Chondrocyte (in vitro differentiated cells): ENCODE data around the gene TACR2. TPM values are rescaled to one million over a fixed set of nuclear protein-coding genes. Genes with fewer than 3 reads are reported as not detected.

Experiments used
- DNase-seq: peaks from one replicate; pipeline ENCODE4 v3.0.0; 2021; ENCODE audit warnings: mixed read lengths, low spot score
- H3K27ac Mint-ChIP-seq: one replicate; pipeline ENCODE4 v1.8.0; 2021; ENCODE audit warnings: mild to moderate bottlenecking, moderate library complexity, mixed read lengths; ENCODE audit not compliant: unreplicated experiment
- H3K27me3 Mint-ChIP-seq: 2 replicates; pipeline ENCODE4 v1.8.0; 2021; ENCODE audit warnings: low read depth, mixed read lengths
- H3K36me3 Mint-ChIP-seq: 2 replicates; pipeline ENCODE4 v1.8.0; 2021; ENCODE audit warnings: low read depth, mixed read lengths
- H3K4me1 Mint-ChIP-seq: 2 replicates; pipeline ENCODE4 v1.8.0; 2021; ENCODE audit warnings: low read depth, mild to moderate bottlenecking, mixed read lengths
- H3K4me3 Mint-ChIP-seq: one replicate; pipeline ENCODE4 v1.8.0; 2021; ENCODE audit warnings: mild to moderate bottlenecking, moderate library complexity, mixed read lengths; ENCODE audit not compliant: unreplicated experiment
- H3K9me3 Mint-ChIP-seq: 2 replicates; pipeline ENCODE4 v1.8.0; 2021; ENCODE audit warnings: low read depth, mixed read lengths
- CTCF ChIP-seq: fragments of 200-600 bp; sonication (generic); IDR thresholded peaks from 2 replicates; pipeline ENCODE4 v1.5.0; 2021; ENCODE audit warnings: antibody characterized with exemption, mild to moderate bottlenecking, moderate library complexity
- total RNA-seq: library from RNA; stranded (reverse); gene quantifications from 3 replicates; pipeline ENCODE4 v1.2.1, GENCODE V29; 2021

The TACR2 gene
- total RNA-seq, 1 donor from 2014 or later, result not detected

GRCh38 chr10:69384320-69384719, 32.4 kb downstream of the TACR2 start:
- DNase-seq, result peak; percentile 67
- H3K36me3 Mint-ChIP-seq, result peaks cover 45% of the 10 kb centered on the region
- H3K4me1 Mint-ChIP-seq, result peaks cover 26% of the 10 kb centered on the region
- TF ChIP-seq CTCF, result no peak
- H3K9me3 Mint-ChIP-seq, result no peaks in the 10 kb centered on the region
- no peak overlapping the region for H3K4me3 Mint-ChIP-seq
- no peaks in the 10 kb centered on the region for H3K27me3 Mint-ChIP-seq
- H3K27ac Mint-ChIP-seq, result no peak overlapping the region

- no peaks in the 10 kb centered on the region for H3K9me3 Mint-ChIP-seq
- H3K4me3 Mint-ChIP-seq, result no peak overlapping the region
- H3K4me1 Mint-ChIP-seq, result peaks cover 24% of the 10 kb centered on the region
- H3K27me3 Mint-ChIP-seq, result no peaks in the 10 kb centered on the region
- DNase-seq, result peak; percentile 63
- TF ChIP-seq CTCF, result peak; percentile 52
- peaks cover 40% of the 10 kb centered on the region for H3K36me3 Mint-ChIP-seq
- peak overlapping the region; percentile 80 for H3K27ac Mint-ChIP-seq
Observed at GRCh38 chr10:69383558-69383957, 33.2 kb downstream of the TACR2 start.

GRCh38 chr10:69382382-69383117, 34.2 kb downstream of the TACR2 start:
- peak; percentile 87 for DNase-seq
- Mint-ChIP-seq H3K36me3 (peaks cover 36% of the 10 kb centered on the region), H3K27ac (peak overlapping the region; percentile 80), H3K4me1 (peaks cover 30% of the 10 kb centered on the region), H3K9me3 (no peaks in the 10 kb centered on the region), H3K27me3 (no peaks in the 10 kb centered on the region), H3K4me3 (no peak overlapping the region)
- TF ChIP-seq CTCF, result no peak

GRCh38 chr10:69379800-69380199, 36.9 kb downstream of the TACR2 start:
- DNase-seq, result peak; percentile 72
- H3K36me3 Mint-ChIP-seq, result peaks cover 29% of the 10 kb centered on the region
- peaks cover 33% of the 10 kb centered on the region for H3K4me1 Mint-ChIP-seq
- no peak overlapping the region for H3K4me3 Mint-ChIP-seq
- no peak overlapping the region for H3K27ac Mint-ChIP-seq
- TF ChIP-seq CTCF, result no peak
- no peaks in the 10 kb centered on the region for H3K27me3 Mint-ChIP-seq
- H3K9me3 Mint-ChIP-seq, result no peaks in the 10 kb centered on the region

- DNase-seq, result peak; percentile 4
- Mint-ChIP-seq H3K4me3 (no peak overlapping the region), H3K9me3 (no peaks in the 10 kb centered on the region)
Observed at GRCh38 chr10:69377933-69378332, 38.8 kb downstream of the TACR2 start.

More at GRCh38 chr10:69377933-69378332, 38.8 kb downstream of the TACR2 start:
- Mint-ChIP-seq H3K4me1 (peaks cover 20% of the 10 kb centered on the region), H3K27me3 (no peaks in the 10 kb centered on the region), H3K36me3 (peaks cover 19% of the 10 kb centered on the region), H3K27ac (peak overlapping the region; percentile 60)
- no peak for TF ChIP-seq CTCF
